ENCODE data around the gene ZNF254. TPM values are rescaled to one million over a fixed set of nuclear protein-coding genes. Genes with fewer than 3 reads are reported as not detected.

Gene ZNF254
- total RNA-seq, 2 experiments from 2014 or later = 13.4 to 14.0 TPM

- Histone ChIP-seq H3K27ac (ENCODE audit: low read depth in 1 of 2, low read length in 2 of 2) (no peak overlapping the region), H3K36me3 (ENCODE audit: insufficient read depth, low read length) (peaks cover 41% of the 10 kb centered on the region), H3K4me3 (ENCODE audit: low read length) (no peak overlapping the region), H3K27me3 (ENCODE audit: control insufficient read depth in 1 of 2, insufficient read depth in 2 of 2, low read length in 2 of 2) (no peaks in the 10 kb centered on the region), H3K4me1 (ENCODE audit: insufficient read depth, low read length) (no peaks in the 10 kb centered on the region), H3K9me3 (ENCODE audit: control insufficient read depth in 1 of 2, insufficient read depth in 1 of 2, low read length in 2 of 2) (no peaks in the 10 kb centered on the region)
- Mint-ChIP-seq H3K36me3 (ENCODE audit: low read depth) (peaks cover 75% of the 10 kb centered on the region), H3K9me3 (no peaks in the 10 kb centered on the region), H3K27me3 (no peaks in the 10 kb centered on the region), H3K4me3 (no peak overlapping the region), H3K4me1 (ENCODE audit: low read depth) (no peaks in the 10 kb centered on the region), H3K27ac (no peak overlapping the region)
- TF ChIP-seq CTCF (IDR thresholded peaks at IDR 0.05) = no peak
- intact Hi-C loops (cut with DNase I, micrococcal nuclease) = no loop called here
- POLR2A ChIA-PET = no interaction called here
- ATAC-seq (ENCODE audit: poor library complexity) (no peak), DNase-seq (no peak)
- CTCF ChIA-PET = interaction anchor here (0.9 kb wide), 1 partner anchor 73 kb away, joined by 4 read pairs; no protein-coding TSS in a partner anchor
Observed at GRCh38 chr19:24063295-24063694, 23.7 kb upstream of the ZNF254 start.

GRCh38 chr19:24064175-24064574, 22.8 kb upstream of the ZNF254 start:
- H3K27ac ChIP-seq (ENCODE audit: low read depth in 1 of 2, low read length in 2 of 2) = no peak overlapping the region
- peak overlapping the region; percentile 31 for H3K27ac Mint-ChIP-seq
- H3K4me3 ChIP-seq (ENCODE audit: low read length) = no peak overlapping the region
- no peak for ATAC-seq (ENCODE audit: poor library complexity)
- no peaks in the 10 kb centered on the region for H3K4me1 ChIP-seq (ENCODE audit: insufficient read depth, low read length)
- H3K36me3 ChIP-seq (ENCODE audit: insufficient read depth, low read length) = peaks cover 35% of the 10 kb centered on the region
- no peaks in the 10 kb centered on the region for H3K9me3 ChIP-seq (ENCODE audit: control insufficient read depth in 1 of 2, insufficient read depth in 1 of 2, low read length in 2 of 2)
- intact Hi-C loops (cut with DNase I, micrococcal nuclease) = no loop called here
- no peak for TF ChIP-seq CTCF (IDR thresholded peaks at IDR 0.05)
- ChIA-PET CTCF (no interaction called here), POLR2A (no interaction called here)
- no peaks in the 10 kb centered on the region for H3K9me3 Mint-ChIP-seq
- no peaks in the 10 kb centered on the region for H3K27me3 ChIP-seq (ENCODE audit: control insufficient read depth in 1 of 2, insufficient read depth in 2 of 2, low read length in 2 of 2)
- H3K36me3 Mint-ChIP-seq (ENCODE audit: low read depth) = peaks cover 73% of the 10 kb centered on the region
- H3K4me1 Mint-ChIP-seq (ENCODE audit: low read depth) = no peaks in the 10 kb centered on the region
- no peaks in the 10 kb centered on the region for H3K27me3 Mint-ChIP-seq
- no peak for DNase-seq
- no peak overlapping the region for H3K4me3 Mint-ChIP-seq

- no peak overlapping the region for H3K4me3 ChIP-seq (ENCODE audit: low read length)
- CTCF ChIA-PET = no interaction called here
- Mint-ChIP-seq H3K4me1 (ENCODE audit: low read depth) (no peaks in the 10 kb centered on the region), H3K36me3 (ENCODE audit: low read depth) (peaks cover 69% of the 10 kb centered on the region), H3K27ac (no peak overlapping the region), H3K9me3 (no peaks in the 10 kb centered on the region), H3K4me3 (no peak overlapping the region), H3K27me3 (no peaks in the 10 kb centered on the region)
- no peak for TF ChIP-seq CTCF (IDR thresholded peaks at IDR 0.05)
- ATAC-seq (ENCODE audit: poor library complexity) (no peak), DNase-seq (no peak)
- POLR2A ChIA-PET = no interaction called here
- H3K27ac ChIP-seq (ENCODE audit: low read depth in 1 of 2, low read length in 2 of 2) = no peak overlapping the region
- H3K9me3 ChIP-seq (ENCODE audit: control insufficient read depth in 1 of 2, insufficient read depth in 1 of 2, low read length in 2 of 2) = no peaks in the 10 kb centered on the region
- no peaks in the 10 kb centered on the region for H3K27me3 ChIP-seq (ENCODE audit: control insufficient read depth in 1 of 2, insufficient read depth in 2 of 2, low read length in 2 of 2)
- H3K4me1 ChIP-seq (ENCODE audit: insufficient read depth, low read length) = no peaks in the 10 kb centered on the region
- intact Hi-C loops (cut with DNase I, micrococcal nuclease) = no loop called here
- H3K36me3 ChIP-seq (ENCODE audit: insufficient read depth, low read length) = peaks cover 28% of the 10 kb centered on the region
Observed at GRCh38 chr19:24065243-24065642, 21.7 kb upstream of the ZNF254 start.
